K562 (cell line): ENCODE results near the gene COL6A1. TPM values are rescaled to one million over a fixed set of nuclear protein-coding genes. Genes with fewer than 3 reads are reported as not detected.

ENCODE experiments used
- ATAC-seq: fragments of 200-7000 bp; cut with Tn5 transposase; 3 replicates; pipeline ENCODE4 v1.9.1; 2020; ENCODE audit warnings: moderate library complexity
- BruUV-seq: library from RNA; stranded (reverse); fragments of 400-500 nt; replicated peaks from 2 replicates; lab custom pipeline; 2021; lab: Mats Ljungman, UMichigan
- CTCF ChIA-PET: fragments of 300-600 bp; formaldehyde crosslinking; extraction: SDS; loops from one replicate; lab custom pipeline; 2021; ENCODE audit warnings: low intra/inter-chr PET ratio; lab: Yijun Ruan, JAX
- POLR2A ChIA-PET: fragments of 300-600, 350-650 bp; sonication (Branson Sonifier 250); formaldehyde crosslinking; extraction: SDS; loops from one replicate; lab custom pipeline; 2021; ENCODE audit warnings: antibody characterized with exemption, inconsistent platforms; lab: Yijun Ruan, JAX
- DNase-seq, 4 experiments: peaks; one replicate each; pipeline versions ENCODE4 v3.0.0 to v3.0.0-alpha.2; 2011 to 2018; ENCODE audit warnings: low spot score in 3 of 4, mixed read lengths in 3 of 4; ENCODE audit errors: extremely low read depth in 1 of 4
- FAIRE-seq: peaks from 2 replicates; lab custom pipeline; 2011; peaks lifted over from hg19 to GRCh38; lab: Jason Lieb, UNC
- H2AFZ ChIP-seq: 2 replicates; pipeline ENCODE4 v1.6.0; 2011; ENCODE audit warnings: low read depth, low read length, control low read depth, inconsistent platforms
- H3K27ac ChIP-seq: fragments of 200-600 bp; 3 replicates; pipeline ENCODE4 v1.8.0; 2011; ENCODE audit warnings: low read depth, mild to moderate bottlenecking, control low read depth, inconsistent platforms, low read length, moderate library complexity, mixed read lengths; ENCODE audit errors: extremely low read depth
- H3K27me3 ChIP-seq, 2 experiments: fragments of 300-600 bp in 1 of 2; 2 replicates in 1 of 2; 3 replicates in 1 of 2; pipeline versions ENCODE4 v1.6.0 to v1.8.0; 2011; ENCODE audit warnings: inconsistent platforms in 2 of 2, low read length in 2 of 2, mild to moderate bottlenecking in 1 of 2, mixed read lengths in 1 of 2, moderate library complexity in 1 of 2; ENCODE audit not compliant: control insufficient read depth in 2 of 2, insufficient read depth in 2 of 2
- H3K36me3 ChIP-seq: fragments of 300-600 bp; 3 replicates; pipeline ENCODE4 v1.8.0; 2011; ENCODE audit warnings: mild to moderate bottlenecking, low read length, inconsistent platforms; ENCODE audit not compliant: control insufficient read depth, insufficient read depth
- H3K4me1 ChIP-seq, 2 experiments: fragments of 200-600 bp in 1 of 2; replicated peaks in 1 of 2; 2 replicates in 1 of 2; 3 replicates in 1 of 2; pipeline versions ENCODE4 v1.5.1 to v1.8.0; 2011; ENCODE audit warnings: inconsistent platforms in 2 of 2, low read length in 2 of 2, mild to moderate bottlenecking in 1 of 2, mixed read lengths in 1 of 2, moderate library complexity in 1 of 2; ENCODE audit not compliant: control insufficient read depth in 2 of 2, insufficient read depth in 2 of 2
- H3K4me2 ChIP-seq: 2 replicates; pipeline ENCODE4 v1.6.1; 2011; ENCODE audit warnings: low read length, control low read depth, inconsistent platforms, mixed read lengths; ENCODE audit not compliant: insufficient read depth
- H3K4me3 ChIP-seq: fragments of 200-600 bp; sonication (generic), shearing (Covaris generic); 2 replicates; pipeline ENCODE4 v1.5.1; 2016; ENCODE audit warnings: control low read depth, inconsistent platforms
- H3K79me2 ChIP-seq: fragments of 200-600 bp; 3 replicates; pipeline ENCODE4 v1.8.0; 2011; ENCODE audit warnings: low read length, inconsistent platforms; ENCODE audit not compliant: control insufficient read depth, insufficient read depth
- H3K9ac ChIP-seq, 2 experiments: 2 replicates each; pipeline versions ENCODE4 v1.6.0 to v1.6.1; 2011; ENCODE audit warnings: low read depth in 2 of 2, low read length in 2 of 2, control low read depth in 1 of 2, inconsistent platforms in 1 of 2, mild to moderate bottlenecking in 1 of 2, mixed read lengths in 1 of 2; ENCODE audit not compliant: insufficient read depth in 1 of 2
- H3K9me1 ChIP-seq: one replicate; pipeline ENCODE4 v1.6.0; 2011; ENCODE audit warnings: inconsistent platforms, mild to moderate bottlenecking, low read length, moderate library complexity; ENCODE audit not compliant: control insufficient read depth, insufficient read depth
- H3K9me3 ChIP-seq: replicated peaks from 2 replicates; pipeline ENCODE4 v1.5.1; 2011; ENCODE audit warnings: low read depth, low read length, inconsistent platforms; ENCODE audit not compliant: control insufficient read depth, insufficient read depth
- H4K20me1 ChIP-seq: replicated peaks from 2 replicates; pipeline ENCODE4 v1.6.1; 2011; ENCODE audit warnings: low read length, inconsistent platforms, mixed read lengths; ENCODE audit not compliant: control insufficient read depth, insufficient read depth
- CXXC5 ChIP-seq: fragments of 250-450 bp; sonication (Bioruptor Pico); IDR thresholded peaks from 2 replicates; pipeline ENCODE4 v1.8.0; 2022; ENCODE audit warnings: inconsistent platforms, mild to moderate bottlenecking, moderate library complexity
- SAFB ChIP-seq: fragments of 200-400 bp; formaldehyde crosslinking; IDR thresholded peaks from 2 replicates; pipeline ENCODE4 v1.6.1; 2017; ENCODE audit warnings: low read depth, low read length, borderline replicate concordance
- WGBS: fragments of 100-300 bp; shearing (Covaris generic); methylation state at CpG from one replicate; pipeline ENCODE4 v1.1.6; 2016; ENCODE audit warnings: low coverage, mixed read lengths; ENCODE audit not compliant: insufficient coverage; ENCODE audit errors: missing lambda C conversion rate; 5-methylcytosine and 5-hydroxymethylcytosine counted together
- in situ Hi-C: fragments of 300-500 bp; cut with MboI; formaldehyde crosslinking; loops from 4 replicates; pipeline ENCODE4 v1.15.0; 2018; ENCODE audit warnings: inconsistent platforms, mixed read lengths
- intact Hi-C: fragments of 100-400 bp; cut with micrococcal nuclease; formaldehyde crosslinking; loops from 2 replicates; pipeline ENCODE4 v1.14.2; 2022
- polyA plus RNA-seq, 8 experiments: library from polyadenylated mRNA; depleted of rRNA in 4 of 8; stranded (reverse) in 5 of 8; unstranded in 3 of 8; fragments of >200 nt; fragmentation: Nextera tagmentation in 2 of 8; fragmentation: Illumina TruSeq in 1 of 8; extraction: Ambion mirVana in 2 of 8; extraction: Trizol in 1 of 8; gene quantifications; 2 replicates each; pipeline versions ENCODE4 v1.2.1 to v1.2.3, GENCODE V29; 2011 to 2014; ENCODE audit warnings: inconsistent platforms in 1 of 8, missing spikeins in 1 of 8
- total RNA-seq, 7 experiments: library from RNA; depleted of rRNA in 6 of 7; stranded (reverse); fragments of >200 nt in 6 of 7; fragmentation: Illumina TruSeq in 2 of 7; extraction: Trizol in 2 of 7; gene quantifications; 2 replicates each; pipeline versions ENCODE4 v1.2.1 to v1.2.3, GENCODE V29; 2011 to 2021; ENCODE audit warnings: low replicate concordance in 1 of 7

The COL6A1 gene
- total and polyA plus RNA-seq, 9 of the 15 experiments (the other 6 are each of a cell fraction or from before 2014, with no cell fraction given), result 0.07 to 1.3 (median 0.14) TPM; not detected in 3

DNA sequence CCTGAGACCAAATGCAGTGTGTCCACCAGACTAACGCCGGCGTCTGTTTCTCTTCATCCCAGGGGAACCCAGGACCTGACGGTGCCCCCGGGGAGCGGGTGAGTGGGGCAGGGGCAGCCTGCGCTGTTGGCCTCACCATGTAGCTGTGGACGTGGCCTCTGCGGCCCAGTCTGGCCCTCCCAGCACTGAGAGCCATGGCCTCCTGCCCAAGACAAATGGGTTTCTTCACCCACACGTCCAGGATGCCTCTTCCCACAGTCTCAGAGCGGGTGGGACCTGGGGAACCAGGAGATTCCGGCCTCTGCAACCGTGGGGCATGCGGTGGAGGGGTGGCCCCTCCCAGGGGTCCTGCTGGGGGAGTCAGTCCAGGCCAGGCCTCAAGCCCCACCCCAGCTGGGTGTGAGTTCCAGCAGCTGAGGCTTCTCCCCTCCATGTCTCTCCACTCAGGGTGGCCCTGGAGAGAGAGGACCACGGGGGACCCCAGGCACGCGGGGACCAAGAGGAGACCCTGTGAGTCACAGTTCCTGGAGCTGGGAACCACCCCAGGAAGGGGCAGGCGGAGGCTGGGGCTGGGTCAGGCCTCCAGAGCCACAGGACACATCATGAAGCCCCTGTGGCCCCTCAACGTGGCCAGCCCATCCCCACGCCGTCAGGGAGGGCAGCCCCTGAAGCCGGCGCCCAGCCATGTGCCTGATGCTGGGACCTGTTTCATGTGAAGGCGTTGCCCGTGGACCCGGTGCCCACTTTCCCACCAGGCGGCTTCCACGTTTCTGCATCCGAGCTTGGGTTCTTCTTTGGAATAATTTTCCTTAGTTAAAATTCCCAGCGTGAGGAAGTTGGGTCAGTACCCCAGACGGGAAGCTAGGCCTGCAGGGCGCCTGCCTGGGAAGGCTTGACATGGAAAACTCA, 11.0 kb downstream of the COL6A1 start:
- DNase-seq (no peak), ATAC-seq (no peak)
- no peaks in the 10 kb centered on the region for H3K9me3 ChIP-seq
- no peak overlapping the region; a peak in 1 of 4 replicates for H3K9ac ChIP-seq
- H3K79me2 ChIP-seq, result no peaks in the 10 kb centered on the region
- no peaks in the 10 kb centered on the region for H3K9me1 ChIP-seq
- TF ChIP-seq CXXC5 (CRISPR knock-in tag), result no peak
- TF ChIP-seq SAFB, result peak; percentile 47; the same call in 1 of the 2 replicates
- TF ChIP-seq, all 486 proteins: peak for 1
- 2% methylated on average over 31 of the region's 32 CpGs for WGBS
- no TSS peak for BruUV-seq
- Histone ChIP-seq H3K27me3 (peaks cover 49 to 81% of the 10 kb centered on the region in 2 experiments), H2AFZ (no peak overlapping the region), H3K4me3 (no peak overlapping the region), H3K4me2 (no peak overlapping the region), H3K27ac (no peak overlapping the region), H3K4me1 (peaks cover 0 to 49% of the 10 kb centered on the region in 2 experiments; a peak in 2 of 5 replicates), H4K20me1 (peaks cover 12% of the 10 kb centered on the region; the same call in 1 of the 2 replicates), H3K36me3 (no peaks in the 10 kb centered on the region)
- FAIRE-seq, result no peak
- CTCF ChIA-PET, result no interaction called here
- POLR2A ChIA-PET, result interaction anchor here (0.8 to 1.1 kb wide), 2 partner anchors 9 to 151 kb away, joined by 3 read pairs; no protein-coding TSS in a partner anchor
- intact Hi-C loops (no loop called here), in situ Hi-C loops (no loop called here)
